Omental fat pad (tissue), 4 donors: ENCODE data around the gene ROBO1. TPM values are rescaled to one million over a fixed set of nuclear protein-coding genes. Genes with fewer than 3 reads are reported as not detected.

ENCODE experiments used
- ATAC-seq: fragments of 150-250 bp; one replicate; pipeline ENCODE4 v1.9.1; 2016; ENCODE audit warnings: mild to moderate bottlenecking, moderate library complexity; ENCODE audit not compliant: low FRiP score
- DNase-seq: peaks from one replicate; pipeline ENCODE4 v3.0.0-alpha.2; 2019; ENCODE audit warnings: low spot score
- total RNA-seq, 4 donors: library from RNA; depleted of rRNA; stranded (reverse); fragments of >200 nt; gene quantifications; one replicate each; pipeline ENCODE4 v1.1.0, GENCODE V29; 2016
- TF ChIP-seq, protein P1 (sequence below), 3 donors: fragments of 450-650 bp; IDR thresholded peaks; one replicate each; pipeline ENCODE4 v1.5.1; 2016 to 2017; ENCODE audit warnings: antibody characterized with exemption in 3 of 3, mild to moderate bottlenecking in 3 of 3, moderate library complexity in 2 of 3

Gene ROBO1
- total RNA-seq, 4 donors from 2014 or later: 13.7 to 34.2 (median 21.0) TPM

DNA sequence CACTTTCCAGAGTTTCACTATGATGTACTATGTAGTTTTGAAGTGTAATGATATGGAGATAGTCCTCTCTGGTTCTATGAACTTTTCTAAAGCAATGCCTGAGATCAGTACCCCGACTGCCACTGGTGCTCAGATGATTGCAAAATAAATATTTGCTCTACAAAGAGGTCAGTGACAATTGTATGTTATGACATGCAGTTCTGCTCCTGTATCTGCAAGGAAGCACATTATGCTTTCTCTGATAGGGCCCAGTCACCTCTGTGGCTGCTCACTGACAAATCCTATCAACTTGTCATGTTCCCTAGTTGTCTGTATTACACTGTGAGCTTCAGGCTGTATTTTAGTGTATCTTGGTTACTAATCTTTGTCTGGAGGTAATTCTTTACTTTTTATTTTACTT, 362.6 kb downstream of the ROBO1 start:
- no peak for ATAC-seq
- TF ChIP-seq, protein P1, sequence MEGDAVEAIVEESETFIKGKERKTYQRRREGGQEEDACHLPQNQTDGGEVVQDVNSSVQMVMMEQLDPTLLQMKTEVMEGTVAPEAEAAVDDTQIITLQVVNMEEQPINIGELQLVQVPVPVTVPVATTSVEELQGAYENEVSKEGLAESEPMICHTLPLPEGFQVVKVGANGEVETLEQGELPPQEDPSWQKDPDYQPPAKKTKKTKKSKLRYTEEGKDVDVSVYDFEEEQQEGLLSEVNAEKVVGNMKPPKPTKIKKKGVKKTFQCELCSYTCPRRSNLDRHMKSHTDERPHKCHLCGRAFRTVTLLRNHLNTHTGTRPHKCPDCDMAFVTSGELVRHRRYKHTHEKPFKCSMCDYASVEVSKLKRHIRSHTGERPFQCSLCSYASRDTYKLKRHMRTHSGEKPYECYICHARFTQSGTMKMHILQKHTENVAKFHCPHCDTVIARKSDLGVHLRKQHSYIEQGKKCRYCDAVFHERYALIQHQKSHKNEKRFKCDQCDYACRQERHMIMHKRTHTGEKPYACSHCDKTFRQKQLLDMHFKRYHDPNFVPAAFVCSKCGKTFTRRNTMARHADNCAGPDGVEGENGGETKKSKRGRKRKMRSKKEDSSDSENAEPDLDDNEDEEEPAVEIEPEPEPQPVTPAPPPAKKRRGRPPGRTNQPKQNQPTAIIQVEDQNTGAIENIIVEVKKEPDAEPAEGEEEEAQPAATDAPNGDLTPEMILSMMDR (IDR thresholded peaks at IDR 0.05): no peak
- no peak for DNase-seq

GRCh38 chr3:79396595-79396994, 371.2 kb downstream of the ROBO1 start:
- no peak for ATAC-seq

DNA sequence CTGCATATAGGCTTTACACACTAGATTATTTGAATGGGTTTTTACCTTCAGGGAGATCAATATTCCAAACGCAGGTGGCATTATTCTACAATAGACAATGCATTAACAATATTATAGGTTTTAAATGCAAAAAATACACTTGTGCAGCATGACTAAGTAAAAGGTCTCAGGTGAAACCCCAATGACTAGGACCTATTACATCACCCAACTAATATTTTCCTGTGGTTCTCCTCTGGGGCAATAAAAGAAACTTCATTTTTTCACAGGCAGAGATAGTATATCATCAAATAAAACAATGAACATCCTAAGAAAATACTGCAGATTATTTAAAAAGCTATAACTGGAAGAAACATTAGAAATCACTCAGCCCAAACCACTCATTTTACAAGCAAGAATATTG, 375.3 kb downstream of the ROBO1 start:
- TF ChIP-seq, protein P1 (IDR thresholded peaks at IDR 0.05): no peak
- no peak for ATAC-seq
- no peak for DNase-seq

More at GRCh38 chr3:79396595-79396994, 371.2 kb downstream of the ROBO1 start:
- TF ChIP-seq, protein P1 (IDR thresholded peaks at IDR 0.05): no peak
- no peak for DNase-seq

DNA sequence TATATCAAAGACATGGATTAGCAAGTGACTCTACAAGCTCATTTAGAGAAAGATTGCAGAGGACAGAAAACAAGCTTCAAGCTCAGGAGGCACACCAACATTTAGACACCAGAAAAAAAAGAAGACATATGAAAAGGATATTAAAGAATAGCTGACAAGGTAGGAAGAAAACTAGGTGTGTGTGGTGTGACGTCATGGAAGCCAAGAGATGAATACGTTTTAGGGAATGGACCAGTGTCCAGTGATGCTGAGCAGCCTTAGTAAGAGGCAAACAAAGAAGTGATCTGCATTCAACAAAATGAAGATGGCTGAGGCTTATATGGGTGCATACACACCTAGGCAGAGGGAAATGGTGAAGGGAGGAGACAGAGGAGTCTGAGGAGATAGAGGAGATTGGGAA, 377.4 kb downstream of the ROBO1 start:
- TF ChIP-seq, protein P1 (IDR thresholded peaks at IDR 0.05): no peak
- DNase-seq: no peak
- ATAC-seq: no peak

GRCh38 chr3:79385211-79385610, 382.6 kb downstream of the ROBO1 start:
- DNase-seq (no peak), ATAC-seq (no peak)
- TF ChIP-seq, protein P1 (IDR thresholded peaks at IDR 0.05): no peak

DNA sequence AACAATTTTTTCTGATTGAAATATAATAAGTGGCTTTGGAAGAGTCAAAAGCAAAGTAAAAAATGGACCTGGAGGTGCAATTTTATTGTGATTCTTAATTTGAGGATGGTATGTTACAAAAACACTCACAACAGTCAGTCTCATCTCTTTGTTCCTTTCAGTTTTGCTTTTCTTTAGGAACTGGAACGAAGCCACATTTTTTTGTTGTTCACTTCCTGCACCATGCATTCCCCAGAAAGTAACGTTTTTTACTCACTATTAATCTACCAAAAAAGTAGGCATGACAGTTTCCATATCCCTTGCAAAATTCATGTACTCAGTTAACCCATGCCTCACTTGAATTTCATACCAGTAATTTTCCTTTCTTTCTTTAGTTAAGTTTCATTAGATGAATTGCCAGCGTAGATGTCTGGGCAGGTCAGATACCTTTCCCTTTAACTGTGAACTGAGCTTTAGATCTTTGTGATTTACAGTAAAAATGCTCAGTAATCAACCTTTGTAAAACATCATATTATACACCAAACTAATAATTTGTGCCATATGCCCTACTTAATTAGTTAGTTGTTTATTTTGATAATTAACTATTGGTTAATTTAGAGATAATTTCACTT, 384.3 kb downstream of the ROBO1 start:
- DNase-seq (no peak), ATAC-seq (no peak)
- TF ChIP-seq, protein P1 (IDR thresholded peaks at IDR 0.05): no peak

DNA sequence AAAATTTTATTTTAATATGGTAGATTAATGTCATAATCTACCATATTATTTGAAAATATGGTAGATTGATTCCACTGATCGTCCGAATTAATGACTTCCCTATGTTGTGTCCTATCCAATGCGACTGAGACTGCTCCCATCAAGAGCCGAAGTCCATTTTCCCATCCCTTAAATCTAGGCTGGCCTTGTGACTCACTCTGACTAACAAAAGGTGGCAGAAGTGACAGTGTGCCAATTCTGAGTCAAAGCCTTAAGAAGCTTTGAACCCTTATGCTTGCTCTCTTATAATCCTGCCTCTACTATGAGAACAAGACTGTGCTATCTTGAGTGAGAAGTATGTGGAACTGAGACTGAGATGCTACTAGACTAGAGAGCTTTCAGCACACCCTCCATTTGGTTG, 387.2 kb downstream of the ROBO1 start:
- no peak for DNase-seq
- no peak for ATAC-seq
- TF ChIP-seq, protein P1 (IDR thresholded peaks at IDR 0.05): no peak
